SHP77 treated with DMSO at 0.1 percent for 48 hours (cell line): ENCODE data around the gene PRELID3B.

ENCODE experiments used
- DNase-seq: peaks from one replicate; lab custom pipeline; 2025; lab: John Stamatoyannopoulos, UW

PRELID3B gene

DNA sequence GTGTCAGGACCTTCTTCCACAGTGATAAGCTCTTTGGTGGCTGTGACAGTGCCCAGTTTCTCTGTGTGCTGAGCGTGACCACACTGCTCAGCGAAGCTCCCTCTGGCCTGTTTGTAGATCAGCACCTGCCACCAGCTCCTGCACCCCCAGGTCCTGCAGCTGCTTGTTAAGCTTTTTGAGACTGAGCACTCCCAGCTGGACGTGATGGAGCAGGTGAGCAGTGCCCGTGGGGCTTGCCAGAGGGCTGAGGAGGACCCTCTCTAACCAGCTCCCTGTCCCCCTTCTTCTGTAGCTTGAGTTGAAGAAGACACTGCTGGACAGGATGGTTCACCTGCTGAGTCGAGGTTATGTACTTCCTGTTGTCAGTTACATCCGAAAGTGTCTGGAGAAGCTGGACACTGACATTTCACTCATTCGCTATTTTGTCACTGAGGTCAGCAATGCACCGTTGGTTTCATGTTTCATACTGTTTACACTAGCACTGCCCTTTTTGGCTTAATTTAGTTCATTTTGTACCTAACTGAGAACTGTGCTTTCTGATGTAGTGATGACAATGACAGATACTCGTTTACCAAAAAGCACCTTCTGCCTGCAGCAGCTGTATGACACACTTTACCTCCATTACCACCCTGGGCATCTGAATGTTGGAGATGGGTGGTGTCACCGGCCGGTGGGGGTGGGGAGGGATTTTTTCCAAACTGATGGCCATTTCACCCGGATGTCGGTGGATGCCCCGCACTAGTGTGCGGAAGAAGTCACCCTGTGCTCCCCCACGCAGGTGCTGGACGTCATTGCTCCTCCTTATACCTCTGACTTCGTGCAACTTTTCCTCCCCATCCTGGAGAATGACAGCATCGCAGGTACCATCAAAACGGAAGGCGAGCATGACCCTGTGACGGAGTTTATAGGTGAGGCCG is 49.0 kb downstream of the PRELID3B start:
- peak; percentile 99 for DNase-seq

DNA sequence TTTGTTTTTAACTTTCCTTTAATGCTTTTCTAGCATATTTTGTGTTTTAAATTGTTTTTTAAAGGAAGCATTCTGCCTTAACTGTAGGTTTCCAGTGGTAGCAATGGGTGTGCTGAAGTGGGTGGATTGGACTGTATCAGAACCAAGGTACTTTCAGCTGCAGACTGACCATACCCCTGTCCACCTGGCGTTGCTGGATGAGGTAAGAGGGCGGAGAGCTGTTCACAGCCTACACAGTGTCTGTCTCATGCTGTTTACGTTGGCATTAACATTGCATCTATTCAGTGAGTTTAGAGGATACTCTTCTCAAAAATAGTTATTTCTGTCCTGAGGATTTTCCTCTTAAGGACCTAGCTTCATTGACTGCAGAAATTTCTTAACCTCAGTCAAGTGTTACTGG is 49.7 kb downstream of the PRELID3B start:
- DNase-seq = no peak

DNA sequence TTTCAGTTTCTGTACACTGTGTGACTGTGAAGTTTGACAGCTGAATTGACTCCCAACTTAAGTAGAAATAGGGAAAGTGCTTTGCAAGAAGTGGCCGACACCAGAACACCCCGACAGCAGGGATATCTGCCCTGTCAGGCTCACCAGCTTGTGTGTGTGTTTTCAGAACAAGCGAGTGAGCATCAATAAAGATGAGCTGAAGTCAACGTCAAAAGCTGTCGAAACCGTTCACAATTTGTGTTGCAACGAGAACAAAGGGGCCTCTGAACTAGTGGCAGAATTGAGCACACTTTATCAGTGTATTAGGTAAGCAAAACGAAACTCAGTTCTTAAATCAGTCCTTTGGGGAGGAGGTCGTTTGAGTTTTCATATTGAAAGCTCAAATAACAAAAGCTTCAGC is 50.9 kb downstream of the PRELID3B start:
- no peak for DNase-seq

DNA sequence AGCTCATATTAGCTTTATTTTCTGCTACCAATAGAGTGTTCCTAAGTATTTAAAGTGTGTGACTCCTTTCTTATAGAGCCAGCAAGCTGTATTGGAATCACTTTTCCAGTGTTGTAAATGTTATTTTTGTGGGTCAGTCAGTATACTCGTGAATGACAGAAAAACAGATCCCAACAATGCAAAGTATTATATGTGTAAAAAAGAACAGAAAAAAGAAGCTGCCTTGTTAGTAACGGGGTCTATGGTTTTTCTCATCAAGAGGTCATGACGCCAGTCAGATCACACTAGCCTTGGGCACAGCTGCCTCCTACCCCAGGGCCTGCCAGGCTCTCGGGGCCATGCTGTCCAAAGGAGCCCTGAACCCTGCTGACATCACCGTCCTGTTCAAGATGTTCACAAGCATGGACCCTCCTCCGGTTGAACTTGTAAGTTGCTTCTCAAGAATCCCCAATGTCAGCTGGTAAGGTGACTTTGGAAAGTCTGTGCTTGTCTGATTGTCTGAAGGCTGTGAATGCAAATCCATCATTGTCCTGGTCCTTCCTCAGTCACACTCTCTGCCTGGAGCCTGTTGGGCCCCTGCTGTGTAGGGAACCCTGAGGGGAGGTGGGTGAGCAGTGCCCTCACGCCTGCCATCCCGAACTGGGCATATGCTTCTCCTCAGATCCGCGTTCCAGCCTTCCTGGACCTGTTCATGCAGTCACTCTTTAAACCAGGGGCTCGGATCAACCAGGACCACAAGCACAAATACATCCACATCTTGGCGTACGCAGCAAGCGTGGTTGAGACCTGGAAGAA is 51.7 kb downstream of the PRELID3B start:
- DNase-seq = no peak

DNA sequence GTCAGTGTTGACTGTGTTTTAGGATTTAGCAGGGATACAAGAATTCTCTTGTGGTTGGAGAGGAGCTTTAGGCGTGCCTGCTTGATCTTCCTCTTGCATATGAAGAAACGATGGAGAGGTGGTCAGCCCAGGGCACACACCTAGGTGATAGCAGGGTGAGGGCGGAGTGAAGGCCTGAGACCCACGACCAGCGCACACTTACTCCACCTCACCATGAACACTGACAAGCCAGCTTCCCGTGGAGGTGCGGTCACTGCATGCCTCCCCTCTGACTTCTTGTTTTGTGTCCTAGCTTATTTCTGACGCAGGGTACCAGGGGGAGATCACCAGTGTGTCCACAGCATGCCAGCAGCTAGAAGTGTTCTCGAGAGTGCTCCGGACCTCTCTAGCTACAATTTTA is 53.4 kb downstream of the PRELID3B start:
- DNase-seq = no peak

DNA sequence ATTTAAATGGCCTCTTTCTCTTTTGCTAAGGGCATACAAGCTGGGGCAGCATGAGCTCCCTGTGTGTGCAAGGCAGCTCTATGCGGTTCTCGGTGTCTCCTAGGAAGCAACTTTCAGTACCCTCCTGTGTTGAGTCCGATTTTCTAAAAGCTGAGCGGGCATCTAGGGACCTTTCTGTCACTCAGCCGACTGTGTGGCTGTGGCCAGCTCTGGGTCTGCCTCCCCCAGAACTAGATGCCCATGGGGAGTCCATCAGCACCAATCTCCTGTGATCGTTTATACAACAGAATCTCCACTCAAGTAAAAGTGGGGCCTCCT is 54.1 kb downstream of the PRELID3B start:
- no peak for DNase-seq

DNA sequence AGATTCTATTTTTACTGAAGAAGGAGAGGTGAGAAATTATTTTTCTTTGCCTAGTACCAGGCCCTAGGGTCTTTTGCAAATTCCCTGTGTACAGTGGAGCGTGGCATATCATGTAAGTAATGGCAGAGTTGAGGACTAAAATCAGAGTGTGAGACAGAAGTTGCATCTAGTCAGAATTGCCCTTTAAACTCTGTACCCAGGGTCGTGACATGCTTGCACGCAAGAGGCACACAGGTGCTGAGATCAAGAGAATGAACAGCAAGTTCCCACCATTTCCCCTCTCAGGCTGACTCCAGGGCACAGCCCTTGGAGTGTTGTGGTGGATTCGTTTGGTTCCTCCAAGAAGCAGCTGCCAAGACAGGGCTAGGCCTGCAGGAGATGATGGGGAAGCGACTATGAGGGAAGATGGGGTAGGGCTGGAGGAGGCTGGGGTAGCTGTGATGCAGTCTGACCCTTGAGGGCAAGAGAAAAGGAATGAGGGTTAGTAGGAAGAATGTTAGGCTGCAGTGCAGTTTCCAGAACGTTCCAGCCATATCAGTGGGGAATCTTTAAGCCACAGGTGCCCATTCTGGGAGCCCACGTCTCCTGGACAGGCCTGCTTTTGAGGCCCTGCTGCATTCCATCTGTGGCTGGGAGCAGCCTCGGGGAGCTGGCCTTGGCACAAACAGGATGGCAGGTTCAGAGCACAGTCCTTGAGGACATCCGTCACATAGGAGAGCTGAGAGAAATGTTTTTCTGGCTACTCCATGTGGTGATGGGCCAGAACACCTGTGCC is 54.6 kb downstream of the PRELID3B start:
- no peak for DNase-seq

DNA sequence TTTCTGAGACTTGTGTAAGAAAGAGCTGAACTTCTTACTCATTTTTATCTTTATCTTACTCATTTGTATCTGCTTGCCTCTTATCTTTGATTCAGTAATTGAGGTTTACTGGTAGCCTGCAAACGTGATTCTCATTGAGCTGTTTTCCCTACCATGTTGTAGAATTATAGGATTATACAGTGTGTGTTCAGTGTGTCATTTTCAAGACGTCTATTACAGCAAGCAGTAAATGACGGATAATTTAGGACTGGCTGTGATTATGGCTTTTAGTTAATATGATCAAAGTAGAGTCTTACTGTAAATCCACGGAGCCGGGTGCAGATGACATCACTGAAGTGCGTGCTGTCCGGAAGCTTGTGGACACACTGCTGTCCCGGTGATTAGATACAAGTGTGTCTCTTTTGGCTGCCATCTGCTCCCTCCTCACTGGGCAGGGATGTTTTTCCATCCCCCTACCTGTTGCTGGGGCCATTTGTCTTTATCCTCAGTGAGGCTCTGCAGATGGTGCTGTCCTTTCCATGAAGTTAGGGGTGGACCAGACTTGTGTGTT is 55.5 kb downstream of the PRELID3B start:
- DNase-seq = peak; percentile 87

DNA sequence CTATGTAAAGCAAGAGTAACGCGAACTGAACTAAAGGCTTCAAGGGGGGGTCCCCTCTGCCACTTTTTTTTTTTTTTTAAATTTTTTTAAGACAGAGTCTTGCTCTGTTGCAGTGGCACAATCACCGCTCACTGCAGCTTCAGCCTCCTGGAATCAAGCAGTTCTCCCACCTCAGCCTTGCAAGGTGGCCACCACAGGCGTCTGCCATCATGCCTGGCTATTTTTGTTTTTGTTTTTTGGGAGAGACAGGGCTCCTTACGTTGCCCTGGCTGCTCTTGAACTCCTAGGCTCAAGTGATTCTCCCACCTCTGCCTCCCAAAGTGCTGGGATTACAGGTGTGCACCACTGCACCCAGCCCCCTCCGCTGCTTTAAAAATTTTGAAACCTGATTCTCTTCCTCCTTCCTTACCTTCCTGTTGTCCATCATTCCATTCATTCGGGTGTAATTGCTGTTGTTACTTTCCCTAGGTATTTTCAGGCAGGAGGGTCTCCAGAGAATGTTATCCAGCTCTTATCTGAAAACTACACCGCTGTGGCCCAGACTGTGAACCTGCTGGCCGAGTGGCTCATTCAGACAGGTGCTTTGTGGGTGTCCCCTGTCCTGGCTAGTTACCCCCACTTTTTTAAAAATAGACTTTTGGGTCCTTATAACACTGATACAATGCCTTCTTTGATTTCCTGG is 56.2 kb downstream of the PRELID3B start:
- DNase-seq = no peak

DNA sequence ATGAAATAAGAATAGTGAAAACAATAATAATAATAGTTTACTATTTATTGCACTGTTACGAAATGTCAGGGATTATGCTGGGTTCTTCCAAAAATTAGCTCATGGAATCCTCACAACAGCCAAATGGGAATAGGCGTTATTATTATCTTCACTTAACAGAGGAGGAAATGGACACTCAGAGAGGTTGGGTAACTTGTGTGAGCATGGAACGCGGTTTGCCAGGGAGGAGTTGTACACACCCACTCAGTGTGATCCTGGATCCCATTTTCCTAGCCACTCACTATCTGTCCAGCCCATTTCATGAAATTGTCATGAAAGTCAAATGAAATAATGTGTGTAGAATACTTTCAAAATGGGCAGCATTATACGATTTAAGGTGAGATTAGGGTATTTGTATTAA is 56.9 kb downstream of the PRELID3B start:
- DNase-seq = no peak

DNA sequence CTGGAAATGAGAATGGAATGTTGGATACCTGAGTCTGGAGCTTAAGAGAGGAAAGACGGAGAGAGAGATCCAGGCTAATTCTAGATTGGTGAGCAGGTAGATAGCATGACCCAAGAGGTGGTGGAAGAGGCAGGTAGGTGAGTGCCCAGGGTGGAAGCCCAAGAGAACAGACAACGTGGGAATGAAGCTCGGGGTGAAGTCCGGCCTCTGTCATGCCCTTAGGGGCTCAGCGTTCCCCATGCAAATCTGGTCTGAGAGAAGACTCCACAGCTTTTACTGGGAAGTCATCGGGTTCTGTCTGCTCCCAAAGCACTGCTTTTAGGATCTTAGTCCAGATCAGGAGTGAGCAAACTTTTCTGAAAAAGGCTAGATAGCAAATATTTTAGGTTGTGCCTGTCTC is 57.9 kb downstream of the PRELID3B start:
- no peak for DNase-seq
